H1 (cell line): ENCODE data around the gene C6orf52. TPM values are rescaled to one million over a fixed set of nuclear protein-coding genes. Genes with fewer than 3 reads are reported as not detected.

Experiments
- CTCF ChIA-PET: fragments of 300-600 bp; sonication (Branson Sonifier 250); formaldehyde crosslinking; loops from one replicate; lab custom pipeline; 2021; ENCODE audit not compliant: partially characterized antibody; lab: Charles Lee
- POLR2A ChIA-PET: fragments of 300-600 bp; sonication (Branson Sonifier 250); formaldehyde crosslinking; loops from one replicate; lab custom pipeline; 2021; ENCODE audit warnings: inconsistent platforms; ENCODE audit not compliant: partially characterized antibody; lab: Charles Lee
- DNase-seq, 2 experiments: peaks; one replicate each; pipeline versions ENCODE4 v3.0.0 to v3.0.0-alpha.2; 2010 to 2022; ENCODE audit warnings: low spot score in 2 of 2, low read depth in 1 of 2, mixed read lengths in 1 of 2
- FAIRE-seq: peaks from 2 replicates; lab custom pipeline; 2011; peaks lifted over from hg19 to GRCh38; lab: Jason Lieb, UNC
- H2AFZ ChIP-seq: 2 replicates; pipeline ENCODE4 v1.8.1; 2012; ENCODE audit warnings: low read length, inconsistent platforms
- H2AK5ac ChIP-seq: 2 replicates; pipeline ENCODE4 v1.6.1; 2013; ENCODE audit warnings: low read depth, low read length
- H2BK120ac ChIP-seq: replicated peaks from 2 replicates; pipeline ENCODE3; 2013; ENCODE audit warnings: low read depth, low read length, inconsistent platforms
- H2BK12ac ChIP-seq: 2 replicates; pipeline ENCODE4 v1.6.1; 2013; ENCODE audit warnings: low read depth, low read length
- H2BK15ac ChIP-seq: 2 replicates; pipeline ENCODE4 v1.6.1; 2013; ENCODE audit warnings: low read length
- H2BK20ac ChIP-seq: 2 replicates; pipeline ENCODE4 v1.6.1; 2013; ENCODE audit warnings: low read length
- H2BK5ac ChIP-seq: 2 replicates; pipeline ENCODE4 v1.6.1; 2013; ENCODE audit warnings: low read depth, low read length
- H3K14ac ChIP-seq: 2 replicates; pipeline ENCODE4 v1.6.1; 2013; ENCODE audit warnings: inconsistent platforms; ENCODE audit not compliant: insufficient read length
- H3K18ac ChIP-seq: 2 replicates; pipeline ENCODE4 v1.6.1; 2013; ENCODE audit warnings: low read length; ENCODE audit errors: extremely low read depth
- H3K23ac ChIP-seq: 2 replicates; pipeline ENCODE4 v1.6.1; 2013; ENCODE audit warnings: inconsistent platforms; ENCODE audit not compliant: insufficient read length
- H3K23me2 ChIP-seq: 2 replicates; pipeline ENCODE4 v1.6.1; 2013; ENCODE audit warnings: low read depth, low read length
- H3K27ac ChIP-seq: 2 replicates; pipeline ENCODE4 v1.6.1; 2011; ENCODE audit warnings: low read depth, low read length, inconsistent platforms
- H3K27me3 ChIP-seq, 4 experiments: replicated peaks in 1 of 4; 1 replicate in 1 of 4; 2 replicates in 3 of 4; pipeline versions ENCODE4 v1.6.1 to v1.8.1; 2011 to 2013; ENCODE audit warnings: low read length in 3 of 4, mild to moderate bottlenecking in 3 of 4, inconsistent platforms in 2 of 4, mixed read lengths in 2 of 4, moderate library complexity in 1 of 4; ENCODE audit not compliant: control insufficient read depth in 3 of 4, insufficient read depth in 3 of 4; ENCODE audit errors: extremely low read depth in 1 of 4
- H3K36me3 ChIP-seq, 4 experiments: 2 replicates each; pipeline versions ENCODE4 v1.6.1 to v1.8.1; 2011 to 2013; ENCODE audit warnings: mild to moderate bottlenecking in 4 of 4, low read length in 3 of 4, moderate library complexity in 2 of 4, control low read depth in 1 of 4, inconsistent platforms in 1 of 4; ENCODE audit not compliant: insufficient read depth in 4 of 4, control insufficient read depth in 2 of 4
- H3K4ac ChIP-seq: replicated peaks from 2 replicates; pipeline ENCODE3; 2013; ENCODE audit warnings: low read length, low read depth, mixed read lengths, inconsistent platforms; ENCODE audit not compliant: insufficient read length
- H3K4me1 ChIP-seq, 4 experiments: replicated peaks in 1 of 4; 1 replicate in 1 of 4; 2 replicates in 3 of 4; pipeline versions ENCODE4 v1.6.1 to v1.8.1; 2011 to 2013; ENCODE audit warnings: low read length in 3 of 4, inconsistent platforms in 2 of 4, mixed read lengths in 1 of 4; ENCODE audit not compliant: insufficient read depth in 4 of 4, control insufficient read depth in 3 of 4
- H3K4me2 ChIP-seq, 2 experiments: 2 replicates each; pipeline versions ENCODE4 v1.6.1 to v1.8.1; 2011 to 2013; ENCODE audit warnings: low read depth in 2 of 2, low read length in 2 of 2, control low read depth in 1 of 2, inconsistent platforms in 1 of 2, mild to moderate bottlenecking in 1 of 2; ENCODE audit not compliant: insufficient read depth in 1 of 2
- H3K4me3 ChIP-seq, 4 experiments: fragments of 200-600, 300-600 bp in 1 of 4; sonication (generic), shearing (Covaris generic), sonication (Bioruptor Twin) in 1 of 4; 2 replicates each; pipeline versions ENCODE4 v1.5.1 to v1.8.1; 2011 to 2016; ENCODE audit warnings: low read length in 4 of 4, low read depth in 3 of 4, control low read depth in 2 of 4, inconsistent platforms in 2 of 4, mild to moderate bottlenecking in 2 of 4, mixed read lengths in 1 of 4, moderate library complexity in 1 of 4; ENCODE audit not compliant: insufficient read depth in 2 of 4; ENCODE audit errors: extremely low read depth in 1 of 4
- H3K56ac ChIP-seq: replicated peaks from 2 replicates; pipeline ENCODE3; 2013; ENCODE audit warnings: low read depth, mild to moderate bottlenecking, mixed read lengths, low read length, inconsistent platforms; ENCODE audit not compliant: insufficient read length
- H3K79me1 ChIP-seq: 2 replicates; pipeline ENCODE4 v1.6.1; 2013; ENCODE audit warnings: low read depth, low read length, control low read depth
- H3K79me2 ChIP-seq, 2 experiments: 2 replicates each; pipeline versions ENCODE4 v1.6.1 to v1.8.1; 2012 to 2013; ENCODE audit warnings: low read length in 2 of 2, mild to moderate bottlenecking in 2 of 2, inconsistent platforms in 1 of 2; ENCODE audit not compliant: insufficient read depth in 2 of 2, control insufficient read depth in 1 of 2
- H3K9ac ChIP-seq, 4 experiments: replicated peaks in 1 of 4; 1 replicate in 1 of 4; 2 replicates in 3 of 4; pipeline versions ENCODE4 v1.6.1 to v1.8.1; 2011 to 2013; ENCODE audit warnings: low read depth in 3 of 4, low read length in 3 of 4, control low read depth in 2 of 4, mild to moderate bottlenecking in 2 of 4, moderate library complexity in 2 of 4, inconsistent platforms in 1 of 4; ENCODE audit errors: extremely low read depth in 1 of 4
- H3K9me3 ChIP-seq, 2 experiments: 2 replicates each; pipeline versions ENCODE4 v1.6.1 to v1.8.1; 2012 to 2013; ENCODE audit warnings: mild to moderate bottlenecking in 2 of 2, moderate library complexity in 2 of 2, control low read depth in 1 of 2, inconsistent platforms in 1 of 2, low read depth in 1 of 2, low read length in 1 of 2, mixed read lengths in 1 of 2; ENCODE audit not compliant: insufficient read depth in 2 of 2
- H4K20me1 ChIP-seq, 2 experiments: replicated peaks in 1 of 2; 2 replicates each; pipeline versions ENCODE3 to v1.8.1; 2011 to 2013; ENCODE audit warnings: inconsistent platforms in 2 of 2, low read length in 2 of 2, mild to moderate bottlenecking in 1 of 2; ENCODE audit not compliant: insufficient read depth in 2 of 2, control insufficient read depth in 1 of 2
- H4K5ac ChIP-seq: 2 replicates; pipeline ENCODE4 v1.6.1; 2013; ENCODE audit warnings: low read length, low read depth, mixed read lengths, inconsistent platforms; ENCODE audit not compliant: insufficient read length
- H4K8ac ChIP-seq: 2 replicates; pipeline ENCODE4 v1.8.0; 2013; ENCODE audit warnings: mild to moderate bottlenecking, moderate library complexity, low read length, inconsistent platforms; ENCODE audit not compliant: insufficient read depth; ENCODE audit errors: extremely low read depth
- H4K91ac ChIP-seq: replicated peaks from 2 replicates; pipeline ENCODE3; 2013; ENCODE audit warnings: low read length, mixed read lengths, inconsistent platforms; ENCODE audit not compliant: insufficient read length
- ASH2L ChIP-seq: fragments of 200-600, 300-600 bp; sonication (generic); IDR thresholded peaks from one replicate; pipeline ENCODE4 v1.7.1; 2017; ENCODE audit warnings: low read length
- CHD2 ChIP-seq: IDR thresholded peaks from 2 replicates; pipeline ENCODE4 v1.6.1; 2012; ENCODE audit warnings: low read length, improper control_type of control experiment
- EGR1 ChIP-seq: IDR thresholded peaks from 2 replicates; pipeline ENCODE4 v1.6.1; 2011; ENCODE audit warnings: low read depth, low read length, borderline replicate concordance
- GABPA ChIP-seq: IDR thresholded peaks from 2 replicates; pipeline ENCODE4 v1.6.1; 2011; ENCODE audit warnings: mild to moderate bottlenecking, low read length, moderate library complexity, borderline replicate concordance; ENCODE audit not compliant: insufficient read depth
- JUND ChIP-seq: IDR thresholded peaks from 2 replicates; pipeline ENCODE4 v1.6.1; 2011; ENCODE audit warnings: mild to moderate bottlenecking, improper control_type of control experiment, low read length
- MAFK ChIP-seq: IDR thresholded peaks from 2 replicates; pipeline ENCODE4 v1.6.1; 2012; ENCODE audit warnings: low read depth, mild to moderate bottlenecking, improper control_type of control experiment, low read length
- RNF2 ChIP-seq: fragments of 200-900, 300-1000 bp; sonication (generic); IDR thresholded peaks from 2 replicates; pipeline ENCODE4 v1.7.1; 2016; ENCODE audit warnings: borderline replicate concordance, low read depth, mild to moderate bottlenecking, antibody characterized with exemption, low read length; ENCODE audit not compliant: poor library complexity, severe bottlenecking; ENCODE audit errors: missing control alignments
- RXRA ChIP-seq: IDR thresholded peaks from 2 replicates; pipeline ENCODE4 v1.6.1; 2011; ENCODE audit warnings: low read depth, mild to moderate bottlenecking, low read length, moderate library complexity; ENCODE audit not compliant: insufficient read depth
- SP1 ChIP-seq: IDR thresholded peaks from 2 replicates; pipeline ENCODE4 v1.6.1; 2011; ENCODE audit warnings: low read depth, low read length
- TCF12 ChIP-seq: IDR thresholded peaks from 2 replicates; pipeline ENCODE4 v1.6.1; 2011; ENCODE audit warnings: low read depth, mild to moderate bottlenecking, low read length
- polyA plus RNA-seq, 7 experiments: library from polyadenylated mRNA; depleted of rRNA in 3 of 7; stranded (reverse) in 5 of 7; unstranded in 2 of 7; fragments of >200 nt in 5 of 7; fragments of 200-250 nt in 2 of 7; gene quantifications; 1 replicate in 5 of 7; 2 replicates in 1 of 7; 4 replicates in 1 of 7; pipeline versions ENCODE4 v1.2.1 to v1.2.3, GENCODE V29; 2011 to 2013; ENCODE audit warnings: missing spikeins in 2 of 7, mixed read lengths in 2 of 7
- total RNA-seq: library from RNA; stranded (reverse); fragmentation: NEBNext Ultra II Directional; extraction: Animal tissue kit (Norgen Biotek cat#: 25700); gene quantifications from 2 replicates; pipeline ENCODE4 v1.2.1, GENCODE V29; 2021
- TF ChIP-seq, protein P1 (sequence below): IDR thresholded peaks from 2 replicates; pipeline ENCODE4 v1.6.1; 2012; ENCODE audit warnings: inconsistent platforms
- TF ChIP-seq, protein P2 (sequence below): IDR thresholded peaks from 2 replicates; pipeline ENCODE4 v1.6.1; 2012; ENCODE audit warnings: low read length, inconsistent platforms

C6orf52 gene
- total and polyA plus RNA-seq, 2 of the 8 experiments (the other 6 are each of a cell fraction or from before 2014, with no cell fraction given) = 1.5 to 3.1 TPM

DNA sequence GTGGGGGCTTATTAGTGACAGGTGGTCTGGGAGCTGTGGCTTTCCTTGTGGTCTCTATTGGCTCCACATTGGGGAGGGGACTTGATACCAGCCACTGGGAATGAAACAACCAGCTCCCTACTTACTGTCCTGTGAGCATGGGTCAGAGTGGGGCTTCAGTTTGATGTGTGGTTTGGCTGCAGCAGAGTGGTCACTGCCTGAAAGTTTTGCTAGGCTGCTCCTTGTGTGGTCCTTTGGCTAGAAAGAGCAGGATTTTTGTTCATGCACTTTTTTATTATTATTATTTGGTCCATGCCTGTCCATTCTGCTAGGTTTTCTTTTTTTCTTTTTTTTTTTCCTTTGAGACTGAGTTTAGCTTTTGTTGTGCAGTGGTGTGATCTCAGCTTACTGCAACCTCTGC, 45.6 kb upstream of the C6orf52 start:
- Histone ChIP-seq H4K91ac (no peak overlapping the region), H3K23me2 (no peaks in the 10 kb centered on the region), H3K23ac (no peak overlapping the region), H4K20me1 (no peaks in the 10 kb centered on the region), H3K9ac (no peak overlapping the region), H3K4me1 (no peaks in the 10 kb centered on the region; a peak in 1 of 7 replicates), H2AFZ (no peak overlapping the region), H3K14ac (no peak overlapping the region), H3K9me3 (no peaks in the 10 kb centered on the region), H3K4ac (no peak overlapping the region), H3K79me1 (no peaks in the 10 kb centered on the region), H3K79me2 (no peaks in the 10 kb centered on the region), H3K18ac (no peak overlapping the region), H3K4me3 (no peak overlapping the region), H2BK12ac (no peak overlapping the region), H4K8ac (no peak overlapping the region), H2BK120ac (no peak overlapping the region), H2BK20ac (no peak overlapping the region), H3K27ac (no peak overlapping the region), H3K56ac (no peak overlapping the region), H2BK5ac (no peak overlapping the region), H3K36me3 (peaks cover 0 to 3% (median 0%) of the 10 kb centered on the region in 4 experiments; a peak in 1 of 8 replicates), H2AK5ac (no peak overlapping the region), H3K4me2 (no peak overlapping the region), H3K27me3 (no peaks in the 10 kb centered on the region; a peak in 1 of 7 replicates), H2BK15ac (no peak overlapping the region), H4K5ac (no peak overlapping the region)
- ChIA-PET POLR2A (interaction anchor here (0.7 to 1.6 kb wide), 3 partner anchors 12 to 45 kb away, joined by 3 to 4 read pairs (median 3); partner anchors contain the start of genes C6orf52 and PAK1IP1), CTCF (interaction anchor here (1.1 to 2.0 kb wide), 4 partner anchors 10 to 262 kb away, joined by 3 to 7 read pairs (median 4); no protein-coding TSS in a partner anchor)
- DNase-seq = no peak
- no peak for FAIRE-seq
- TF ChIP-seq CHD2 = no peak
- TF ChIP-seq, protein P1, sequence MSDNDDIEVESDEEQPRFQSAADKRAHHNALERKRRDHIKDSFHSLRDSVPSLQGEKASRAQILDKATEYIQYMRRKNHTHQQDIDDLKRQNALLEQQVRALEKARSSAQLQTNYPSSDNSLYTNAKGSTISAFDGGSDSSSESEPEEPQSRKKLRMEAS = no peak
- TF ChIP-seq TCF12 = no peak
- TF ChIP-seq RNF2 = no peak
- TF ChIP-seq GABPA = no peak
- TF ChIP-seq JUND = no peak
- no peak for TF ChIP-seq RXRA
- TF ChIP-seq, protein P2, sequence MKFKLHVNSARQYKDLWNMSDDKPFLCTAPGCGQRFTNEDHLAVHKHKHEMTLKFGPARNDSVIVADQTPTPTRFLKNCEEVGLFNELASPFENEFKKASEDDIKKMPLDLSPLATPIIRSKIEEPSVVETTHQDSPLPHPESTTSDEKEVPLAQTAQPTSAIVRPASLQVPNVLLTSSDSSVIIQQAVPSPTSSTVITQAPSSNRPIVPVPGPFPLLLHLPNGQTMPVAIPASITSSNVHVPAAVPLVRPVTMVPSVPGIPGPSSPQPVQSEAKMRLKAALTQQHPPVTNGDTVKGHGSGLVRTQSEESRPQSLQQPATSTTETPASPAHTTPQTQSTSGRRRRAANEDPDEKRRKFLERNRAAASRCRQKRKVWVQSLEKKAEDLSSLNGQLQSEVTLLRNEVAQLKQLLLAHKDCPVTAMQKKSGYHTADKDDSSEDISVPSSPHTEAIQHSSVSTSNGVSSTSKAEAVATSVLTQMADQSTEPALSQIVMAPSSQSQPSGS = no peak
- no peak for TF ChIP-seq MAFK
- no peak for TF ChIP-seq EGR1
- TF ChIP-seq ASH2L = no peak
- no peak for TF ChIP-seq SP1
